Stimulated activated CD8-positive, alpha-beta memory T cell treated with anti-CD3 and anti-CD28 coated beads, Interleukin-4, amount 100 ng/mL, for 1 hour (primary cell): ENCODE measurements around the gene CSGALNACT2.
"Not testable (repeated sequence)": the region's sequence is repeated elsewhere in the genome, so short reads cannot be mapped to it uniquely, and the experiment has no call there.

Source experiments
- DNase-seq, 2 donors: peaks; one replicate each; pipeline ENCODE4 v3.0.0-alpha.2; 2020; ENCODE audit warnings: low read depth in 2 of 2, low spot score in 1 of 2

CSGALNACT2 gene

DNA sequence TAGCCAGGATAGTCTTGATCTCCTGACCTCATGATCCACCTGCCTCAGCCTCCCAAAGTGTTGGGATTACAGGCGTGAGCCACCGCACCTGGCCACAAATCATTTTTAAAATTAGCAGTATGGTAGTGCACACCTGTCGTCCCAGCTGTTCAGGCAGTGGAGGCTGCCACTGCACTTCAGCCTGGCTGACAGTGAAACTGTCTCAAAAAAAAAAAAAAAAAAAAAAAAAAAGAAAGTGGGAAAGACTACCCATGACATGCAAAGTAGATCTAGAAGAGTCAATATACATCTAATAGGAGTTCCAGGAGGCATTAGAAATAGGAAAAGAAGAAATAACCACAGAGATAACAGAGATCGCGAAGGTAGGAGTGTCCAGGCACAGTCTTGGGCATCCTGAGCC is 3.2 kb downstream of the CSGALNACT2 start:
- no peak for DNase-seq

GRCh38 chr10:43145311-43145710 is 7.1 kb downstream of the CSGALNACT2 start:
- DNase-seq, result no peak

DNA sequence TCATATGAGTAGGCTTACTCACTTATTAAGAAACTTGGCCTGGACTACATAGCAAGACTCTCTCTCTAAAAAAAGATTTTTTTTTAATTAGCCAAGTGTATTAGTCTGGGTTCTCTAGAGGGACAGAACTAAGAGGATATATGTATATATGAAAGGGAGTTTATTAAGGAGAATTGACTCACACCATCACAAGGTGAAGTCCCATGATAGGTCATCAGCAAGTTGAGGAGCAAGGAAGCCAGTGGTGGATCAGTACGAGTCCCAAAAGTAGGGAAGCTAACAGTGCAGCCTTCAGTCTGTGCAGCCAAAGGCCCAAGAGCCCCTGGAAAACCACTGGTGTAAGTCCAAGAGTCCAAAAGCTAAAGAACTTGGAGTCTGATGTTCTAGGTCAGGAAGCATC is 7.7 kb downstream of the CSGALNACT2 start:
- not testable (repeated sequence) for DNase-seq

DNA sequence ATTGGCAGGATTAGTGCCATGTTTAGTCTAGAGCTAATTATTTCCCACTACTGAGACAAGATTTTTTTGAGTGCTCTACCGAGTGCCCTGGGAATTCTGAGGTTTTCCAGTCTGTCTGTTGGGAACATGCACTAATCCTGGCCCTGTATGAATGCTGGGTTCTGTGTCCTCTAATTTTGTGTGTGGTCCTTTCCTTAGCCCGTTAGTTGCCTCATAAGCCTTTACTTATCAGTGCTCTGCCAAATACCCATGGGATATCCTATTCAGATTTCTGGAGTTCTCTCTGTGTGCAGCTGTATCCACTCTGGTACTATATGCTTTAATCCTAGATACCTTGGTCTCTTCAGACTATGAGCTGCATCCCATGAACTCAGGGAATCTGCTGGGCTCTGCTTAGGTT is 13.1 kb downstream of the CSGALNACT2 start:
- no peak for DNase-seq

DNA sequence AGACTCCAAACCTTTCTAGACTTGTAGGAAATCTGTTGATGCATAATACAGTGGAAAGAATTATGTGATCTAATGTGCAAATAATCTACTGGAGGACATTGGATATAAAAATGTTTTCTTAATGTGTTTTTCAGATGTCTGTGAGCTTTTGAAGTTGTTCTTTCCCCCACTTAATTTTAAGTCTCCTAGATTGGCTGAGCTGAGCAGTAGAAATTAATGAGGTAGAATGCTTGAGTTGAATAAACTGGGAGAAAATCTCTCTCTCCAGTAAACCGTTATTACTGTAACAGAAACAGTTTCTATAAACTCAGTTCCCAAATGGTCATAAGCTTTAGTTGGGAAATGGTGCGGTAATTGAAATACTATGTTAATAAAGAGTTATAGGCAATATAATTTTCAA is 15.7 kb downstream of the CSGALNACT2 start:
- DNase-seq, result no peak

DNA sequence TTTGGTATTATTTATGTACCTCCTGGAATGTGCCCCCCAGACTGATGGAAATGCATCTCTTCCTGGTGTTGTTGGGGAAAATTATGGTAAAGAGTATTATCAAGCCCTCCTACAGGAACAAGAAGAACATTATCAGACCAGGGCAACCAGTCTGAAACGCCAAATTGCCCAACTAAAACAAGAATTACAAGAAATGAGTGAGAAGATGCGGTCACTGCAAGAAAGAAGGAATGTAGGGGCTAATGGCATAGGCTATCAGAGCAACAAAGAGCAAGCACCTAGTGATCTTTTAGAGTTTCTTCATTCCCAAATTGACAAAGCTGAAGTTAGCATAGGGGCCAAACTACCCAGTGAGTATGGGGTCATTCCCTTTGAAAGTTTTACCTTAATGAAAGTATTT is 17.0 kb downstream of the CSGALNACT2 start:
- no peak for DNase-seq

- DNase-seq, result no peak
These were observed 17.5 kb downstream of the CSGALNACT2 start for GRCh38 chr10:43155741-43156140.

DNA sequence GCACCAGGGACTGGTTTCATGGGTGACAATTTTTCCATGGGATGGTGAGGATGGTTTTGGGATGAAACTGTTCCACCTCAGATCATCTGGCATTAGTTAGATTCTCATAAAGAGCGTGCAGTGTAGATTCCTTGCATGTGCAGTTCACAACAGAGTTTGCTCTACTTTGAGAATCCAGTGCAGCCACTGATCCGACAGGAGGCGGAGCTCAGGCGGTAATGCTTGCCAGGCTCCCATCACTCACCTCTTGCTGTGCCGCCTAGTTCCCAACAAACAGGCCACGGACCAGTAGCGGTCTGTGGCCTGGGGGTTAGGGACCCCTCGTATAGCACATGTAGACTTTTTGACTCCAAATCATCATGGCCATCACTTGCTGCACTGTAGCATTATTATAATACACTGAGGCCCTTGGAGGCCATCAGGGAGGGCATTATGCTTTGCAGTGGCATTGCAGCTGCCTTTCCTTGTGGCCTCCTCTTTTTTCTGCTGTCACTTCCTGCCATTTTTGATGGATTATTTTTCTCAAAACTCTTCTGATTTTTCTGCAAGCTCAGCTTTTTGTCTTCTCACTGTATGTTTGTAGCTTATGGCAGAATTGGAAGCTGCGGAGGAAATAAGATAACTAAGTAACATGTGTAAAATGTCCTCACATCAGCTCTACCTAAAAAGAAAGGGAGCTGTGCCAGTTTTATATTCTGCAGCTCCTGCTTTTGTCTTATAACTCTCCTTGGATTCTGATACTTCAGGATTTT is 18.5 kb downstream of the CSGALNACT2 start:
- no peak for DNase-seq

DNA sequence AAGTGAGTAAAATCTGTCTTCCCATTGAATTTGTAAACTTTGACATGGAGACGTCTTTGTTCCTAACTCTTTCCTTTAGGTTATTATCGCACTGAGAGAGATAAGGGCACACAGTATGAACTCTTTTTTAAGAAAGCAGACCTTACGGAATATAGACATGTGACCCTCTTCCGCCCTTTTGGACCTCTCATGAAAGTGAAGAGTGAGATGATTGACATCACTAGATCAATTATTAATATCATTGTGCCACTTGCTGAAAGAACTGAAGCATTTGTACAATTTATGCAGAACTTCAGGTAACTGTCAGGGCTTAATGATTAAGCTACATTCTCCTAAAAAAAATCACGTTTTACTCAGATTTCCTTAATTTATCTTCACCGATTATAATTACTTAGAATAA is 20.4 kb downstream of the CSGALNACT2 start:
- DNase-seq, result no peak

DNA sequence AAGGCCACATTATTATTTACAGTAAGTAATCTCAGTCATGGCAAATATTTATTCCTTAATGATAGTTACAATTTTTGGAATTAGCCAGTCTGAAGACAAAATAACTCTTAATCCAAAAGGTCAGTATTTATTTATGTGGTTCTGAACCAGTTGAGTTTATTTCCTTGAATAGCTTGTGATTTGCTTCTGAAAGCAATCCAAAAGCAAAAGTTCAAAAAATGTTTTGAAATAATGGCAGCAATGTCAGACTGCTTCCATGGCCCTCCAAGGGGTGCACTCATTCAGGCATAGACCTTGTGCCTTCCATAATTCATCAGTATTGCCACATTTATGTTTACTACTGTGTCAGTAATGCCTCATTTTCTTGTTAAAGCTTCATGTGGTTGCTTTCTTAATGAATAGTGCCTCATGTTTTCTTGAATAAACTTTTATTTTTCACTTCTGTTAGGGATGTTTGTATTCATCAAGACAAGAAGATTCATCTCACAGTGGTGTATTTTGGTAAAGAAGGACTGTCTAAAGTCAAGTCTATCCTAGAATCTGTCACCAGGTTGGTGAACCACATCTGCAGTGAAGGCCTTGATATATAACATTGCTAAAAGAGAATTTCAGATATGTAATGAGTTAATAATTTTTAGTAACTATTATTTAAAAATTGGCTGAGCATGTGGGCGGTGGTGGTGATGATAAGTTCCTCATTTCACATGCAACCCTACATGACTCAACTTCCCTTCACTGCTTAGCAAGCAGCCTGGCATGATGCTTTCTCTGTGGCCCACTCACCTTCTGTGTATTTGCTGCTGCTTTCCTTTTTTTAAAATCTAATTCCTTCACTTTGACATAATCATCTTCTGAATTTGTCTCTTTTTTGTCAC is 22.0 kb downstream of the CSGALNACT2 start:
- no peak for DNase-seq

- no peak for DNase-seq
These were observed 22.6 kb downstream of the CSGALNACT2 start for GRCh38 chr10:43160921-43161255.

GRCh38 chr10:43162604-43163003 is 24.4 kb downstream of the CSGALNACT2 start:
- no peak for DNase-seq

GRCh38 chr10:43166207-43166879 is 28.1 kb downstream of the CSGALNACT2 start:
- no peak for DNase-seq

GRCh38 chr10:43166880-43167497 is 28.7 kb downstream of the CSGALNACT2 start:
- DNase-seq, result no peak

DNA sequence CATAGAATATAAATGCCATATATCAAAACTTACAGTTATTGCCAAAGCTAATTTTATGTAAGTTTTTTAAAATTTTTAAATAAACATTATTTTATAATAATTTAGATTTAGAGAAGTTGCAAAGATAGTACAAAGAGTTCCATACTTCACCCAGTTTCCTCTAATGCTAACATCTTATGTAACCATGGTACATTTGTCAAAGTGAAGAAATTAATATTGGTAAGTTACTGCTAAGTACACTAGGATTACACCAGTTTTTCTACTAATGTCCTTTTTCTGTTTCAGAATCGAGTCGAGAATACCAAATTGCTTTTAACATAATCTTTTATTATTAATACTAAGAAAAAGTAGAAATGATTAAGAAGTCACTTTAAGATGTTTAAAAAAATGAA is 29.2 kb downstream of the CSGALNACT2 start:
- no peak for DNase-seq

- DNase-seq, result no peak
These were observed 32.2 kb downstream of the CSGALNACT2 start for GRCh38 chr10:43170491-43170890.

DNA sequence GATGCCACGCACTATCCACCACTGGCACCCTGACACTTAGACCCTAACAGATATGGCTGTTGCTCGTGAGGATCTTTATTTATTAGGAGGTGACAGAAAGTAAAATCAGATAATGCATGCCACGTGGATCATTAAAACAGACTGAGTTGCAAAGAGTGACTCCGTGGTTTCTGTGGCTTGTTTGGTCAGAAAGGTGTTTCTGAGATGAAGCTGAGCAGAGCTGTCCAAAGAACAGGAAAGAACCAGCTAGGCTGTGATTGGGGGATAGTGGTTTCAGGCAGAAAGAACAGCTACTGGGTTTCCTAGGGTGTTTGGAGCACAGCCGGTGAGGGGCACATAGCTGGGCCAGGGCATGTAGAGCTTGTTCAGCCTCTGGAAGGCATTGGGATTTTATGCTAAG is 34.4 kb downstream of the CSGALNACT2 start:
- no peak for DNase-seq

DNA sequence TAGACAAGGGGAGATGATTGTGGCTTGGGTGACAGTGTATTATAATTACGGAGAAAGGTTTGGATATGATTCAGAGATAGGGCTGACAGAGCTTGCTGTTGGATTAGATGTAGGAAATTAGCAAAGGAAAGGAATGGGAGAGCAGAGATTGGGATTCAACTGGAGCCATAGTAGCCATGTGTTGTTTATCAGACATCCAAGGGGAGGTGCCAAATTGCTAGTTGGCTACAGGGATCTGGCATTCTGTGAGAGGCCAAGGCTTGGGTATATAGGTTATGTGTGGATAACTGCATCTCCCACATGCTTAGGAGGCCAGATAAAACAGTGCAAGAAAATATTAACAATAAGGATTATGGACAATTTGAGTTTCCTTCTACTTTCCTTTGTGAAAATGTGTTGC is 34.9 kb downstream of the CSGALNACT2 start:
- no peak for DNase-seq

GRCh38 chr10:43174969-43175368 is 36.7 kb downstream of the CSGALNACT2 start:
- DNase-seq, result no peak

GRCh38 chr10:43176271-43176670 is 38.0 kb downstream of the CSGALNACT2 start:
- DNase-seq, result no peak

DNA sequence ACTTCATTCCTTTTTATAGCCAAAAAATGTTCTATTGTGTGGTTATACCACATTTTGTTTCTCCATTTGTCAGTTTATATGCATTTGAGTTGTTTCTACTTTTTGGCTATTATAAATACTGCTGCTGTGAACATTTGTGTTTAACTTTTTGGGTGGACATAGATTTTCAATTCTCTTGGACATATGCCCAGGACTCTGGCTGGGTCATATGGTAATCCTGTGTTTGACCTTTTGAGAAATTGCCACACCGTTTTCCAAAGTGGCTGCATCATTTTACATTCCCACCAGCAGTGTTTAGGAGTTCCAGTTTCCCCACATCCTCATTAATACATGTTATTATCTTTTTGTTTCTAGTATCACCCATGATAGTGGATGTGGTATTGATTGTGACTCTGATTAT is 39.4 kb downstream of the CSGALNACT2 start:
- DNase-seq, result no peak

GRCh38 chr10:43181146-43181545 is 42.9 kb downstream of the CSGALNACT2 start:
- no peak for DNase-seq
